ENCODE data around the gene RAD50. TPM values are rescaled to one million over a fixed set of nuclear protein-coding genes. Genes with fewer than 3 reads are reported as not detected.
"Not testable (repeated sequence)": the region's sequence is repeated elsewhere in the genome, so short reads cannot be mapped to it uniquely, and the experiment has no call there.

The RAD50 gene
- total RNA-seq, 1 donor from 2014 or later, result 29.4 TPM

- Histone ChIP-seq H3K27ac (no peak overlapping the region), H3K36me3 (peaks cover 0 to 3% of the 10 kb centered on the region in 2 donors), H3K9me3 (no peaks in the 10 kb centered on the region), H3K4me1 (no peaks in the 10 kb centered on the region), H3K27me3 (no peaks in the 10 kb centered on the region), H3K4me3 (no peak overlapping the region)
- TF ChIP-seq CTCF (IDR thresholded peaks at IDR 0.05), result no peak
- DNase-seq (ENCODE audit: low spot score in 2 of 2), result no peak
- intact Hi-C loops (cut with DNase I), result no loop called here
Measured at GRCh38 chr5:132690156-132690555, 133.4 kb downstream of the RAD50 start.

DNA sequence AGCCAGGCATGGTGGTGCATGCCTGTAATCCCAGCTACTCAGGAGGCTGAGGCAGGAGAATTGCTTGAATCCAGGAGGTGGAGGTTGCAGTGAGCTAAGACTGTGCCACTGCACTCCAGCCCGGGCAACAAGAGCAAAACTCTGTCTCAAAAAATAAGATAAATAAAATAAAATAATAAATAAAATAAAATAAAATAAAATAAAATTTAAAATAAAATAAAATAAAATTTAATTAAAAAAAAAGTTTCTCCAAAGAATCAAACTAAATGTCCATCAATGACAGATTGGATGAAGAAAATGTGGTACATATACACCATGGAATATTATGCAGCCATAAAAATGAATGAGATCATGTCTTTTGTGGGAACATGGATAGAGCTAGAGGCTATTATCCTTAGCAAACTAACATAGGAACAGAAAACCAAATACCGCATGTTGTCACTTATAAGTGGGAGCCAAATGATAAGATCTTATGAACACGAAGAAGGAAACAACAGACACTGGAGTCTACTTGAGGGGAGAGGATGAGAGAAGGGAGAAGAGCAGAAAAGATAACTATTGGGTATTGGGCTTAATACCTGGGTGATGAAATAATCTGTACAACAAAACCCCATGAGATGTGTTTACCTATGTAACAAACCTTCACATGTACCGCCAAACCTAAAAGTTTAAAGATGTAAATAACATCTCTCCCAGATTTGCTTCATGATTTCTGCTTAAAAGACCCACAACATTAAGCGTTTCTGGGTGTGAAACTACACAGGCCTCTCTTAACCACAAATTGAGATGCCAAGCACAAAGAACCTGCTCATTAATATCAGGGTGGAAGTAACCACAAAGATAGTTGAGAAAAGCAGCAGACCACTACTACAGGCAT is 135.2 kb downstream of the RAD50 start:
- intact Hi-C loops (cut with DNase I); H3K4me1 ChIP-seq; H3K36me3 ChIP-seq; H3K27ac ChIP-seq; H3K9me3 ChIP-seq; H3K27me3 ChIP-seq; DNase-seq (ENCODE audit: low spot score in 2 of 2); H3K4me3 ChIP-seq: not testable (repeated sequence)

DNA sequence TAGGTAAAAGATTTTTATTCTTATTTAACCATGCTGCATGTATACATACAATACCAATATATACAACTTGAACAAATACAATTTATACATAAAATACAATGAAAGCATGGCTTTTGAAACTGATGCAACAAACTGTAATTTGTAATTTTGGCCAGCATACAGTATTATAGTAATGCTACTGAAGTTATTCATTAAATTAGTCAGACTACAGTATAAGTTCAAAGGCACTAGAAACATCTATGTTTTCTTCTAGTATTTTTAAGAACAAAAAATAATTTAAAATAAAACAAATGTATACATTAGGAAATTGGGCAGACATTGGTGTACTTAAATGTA is 135.8 kb downstream of the RAD50 start:
- H3K4me3 ChIP-seq, result no peak overlapping the region
- no peaks in the 10 kb centered on the region for H3K27me3 ChIP-seq
- H3K27ac ChIP-seq, result no peak overlapping the region
- no peaks in the 10 kb centered on the region for H3K9me3 ChIP-seq
- H3K4me1 ChIP-seq, result no peaks in the 10 kb centered on the region
- no peak for DNase-seq (ENCODE audit: low spot score in 2 of 2)
- intact Hi-C loops (cut with DNase I), result no loop called here
- no peak for TF ChIP-seq CTCF (IDR thresholded peaks at IDR 0.05)
- H3K36me3 ChIP-seq, result peaks cover 0 to 14% of the 10 kb centered on the region in 2 donors

Other genes with a start within 250 kb of the RAD50 start
- gene SLC22A5, start 187.3 kb upstream of the RAD50 start, total RNA-seq, result 11.9 TPM
- 57.7 TPM for gene IRF1, start 66.2 kb upstream of the RAD50 start, total RNA-seq
- gene IL5, start 13.5 kb upstream of the RAD50 start, total RNA-seq, result not detected
- gene IL13, start 101.2 kb downstream of the RAD50 start, total RNA-seq, result not detected
- gene IL4, start 117.0 kb downstream of the RAD50 start, total RNA-seq, result not detected
- 4.4 TPM for gene KIF3A, start 180.6 kb downstream of the RAD50 start, total RNA-seq
- not detected for gene CCNI2, start 190.4 kb downstream of the RAD50 start, total RNA-seq
- gene SEPTIN8, start 220.3 kb downstream of the RAD50 start, total RNA-seq, result 113 TPM